H1 (cell line): ENCODE measurements around the gene AIPL1. TPM values are rescaled to one million over a fixed set of nuclear protein-coding genes. Genes with fewer than 3 reads are reported as not detected.

Experiments used
- CTCF ChIA-PET: fragments of 300-600 bp; sonication (Branson Sonifier 250); formaldehyde crosslinking; loops from one replicate; lab custom pipeline; 2021; ENCODE audit not compliant: partially characterized antibody; lab: Charles Lee
- POLR2A ChIA-PET: fragments of 300-600 bp; sonication (Branson Sonifier 250); formaldehyde crosslinking; loops from one replicate; lab custom pipeline; 2021; ENCODE audit warnings: inconsistent platforms; ENCODE audit not compliant: partially characterized antibody; lab: Charles Lee
- DNase-seq, 2 experiments: peaks; one replicate each; pipeline versions ENCODE4 v3.0.0 to v3.0.0-alpha.2; 2010 to 2022; ENCODE audit warnings: low spot score in 2 of 2, low read depth in 1 of 2, mixed read lengths in 1 of 2
- FAIRE-seq: peaks from 2 replicates; lab custom pipeline; 2011; peaks lifted over from hg19 to GRCh38; lab: Jason Lieb, UNC
- H2AFZ ChIP-seq: 2 replicates; pipeline ENCODE4 v1.8.1; 2012; ENCODE audit warnings: low read length, inconsistent platforms
- H2AK5ac ChIP-seq: 2 replicates; pipeline ENCODE4 v1.6.1; 2013; ENCODE audit warnings: low read depth, low read length
- H2BK120ac ChIP-seq: replicated peaks from 2 replicates; pipeline ENCODE3; 2013; ENCODE audit warnings: low read depth, low read length, inconsistent platforms
- H2BK12ac ChIP-seq: 2 replicates; pipeline ENCODE4 v1.6.1; 2013; ENCODE audit warnings: low read depth, low read length
- H2BK15ac ChIP-seq: 2 replicates; pipeline ENCODE4 v1.6.1; 2013; ENCODE audit warnings: low read length
- H2BK20ac ChIP-seq: 2 replicates; pipeline ENCODE4 v1.6.1; 2013; ENCODE audit warnings: low read length
- H2BK5ac ChIP-seq: 2 replicates; pipeline ENCODE4 v1.6.1; 2013; ENCODE audit warnings: low read depth, low read length
- H3K14ac ChIP-seq: 2 replicates; pipeline ENCODE4 v1.6.1; 2013; ENCODE audit warnings: inconsistent platforms; ENCODE audit not compliant: insufficient read length
- H3K18ac ChIP-seq: 2 replicates; pipeline ENCODE4 v1.6.1; 2013; ENCODE audit warnings: low read length; ENCODE audit errors: extremely low read depth
- H3K23ac ChIP-seq: 2 replicates; pipeline ENCODE4 v1.6.1; 2013; ENCODE audit warnings: inconsistent platforms; ENCODE audit not compliant: insufficient read length
- H3K23me2 ChIP-seq: 2 replicates; pipeline ENCODE4 v1.6.1; 2013; ENCODE audit warnings: low read depth, low read length
- H3K27ac ChIP-seq: 2 replicates; pipeline ENCODE4 v1.6.1; 2011; ENCODE audit warnings: low read depth, low read length, inconsistent platforms
- H3K27me3 ChIP-seq, 4 experiments: replicated peaks in 1 of 4; 1 replicate in 1 of 4; 2 replicates in 3 of 4; pipeline versions ENCODE4 v1.6.1 to v1.8.1; 2011 to 2013; ENCODE audit warnings: low read length in 3 of 4, mild to moderate bottlenecking in 3 of 4, inconsistent platforms in 2 of 4, mixed read lengths in 2 of 4, moderate library complexity in 1 of 4; ENCODE audit not compliant: control insufficient read depth in 3 of 4, insufficient read depth in 3 of 4; ENCODE audit errors: extremely low read depth in 1 of 4
- H3K36me3 ChIP-seq, 4 experiments: 2 replicates each; pipeline versions ENCODE4 v1.6.1 to v1.8.1; 2011 to 2013; ENCODE audit warnings: mild to moderate bottlenecking in 4 of 4, low read length in 3 of 4, moderate library complexity in 2 of 4, control low read depth in 1 of 4, inconsistent platforms in 1 of 4; ENCODE audit not compliant: insufficient read depth in 4 of 4, control insufficient read depth in 2 of 4
- H3K4ac ChIP-seq: replicated peaks from 2 replicates; pipeline ENCODE3; 2013; ENCODE audit warnings: low read length, low read depth, mixed read lengths, inconsistent platforms; ENCODE audit not compliant: insufficient read length
- H3K4me1 ChIP-seq, 4 experiments: replicated peaks in 1 of 4; 1 replicate in 1 of 4; 2 replicates in 3 of 4; pipeline versions ENCODE4 v1.6.1 to v1.8.1; 2011 to 2013; ENCODE audit warnings: low read length in 3 of 4, inconsistent platforms in 2 of 4, mixed read lengths in 1 of 4; ENCODE audit not compliant: insufficient read depth in 4 of 4, control insufficient read depth in 3 of 4
- H3K4me2 ChIP-seq, 2 experiments: 2 replicates each; pipeline versions ENCODE4 v1.6.1 to v1.8.1; 2011 to 2013; ENCODE audit warnings: low read depth in 2 of 2, low read length in 2 of 2, control low read depth in 1 of 2, inconsistent platforms in 1 of 2, mild to moderate bottlenecking in 1 of 2; ENCODE audit not compliant: insufficient read depth in 1 of 2
- H3K4me3 ChIP-seq, 4 experiments: fragments of 200-600, 300-600 bp in 1 of 4; sonication (generic), shearing (Covaris generic), sonication (Bioruptor Twin) in 1 of 4; 2 replicates each; pipeline versions ENCODE4 v1.5.1 to v1.8.1; 2011 to 2016; ENCODE audit warnings: low read length in 4 of 4, low read depth in 3 of 4, control low read depth in 2 of 4, inconsistent platforms in 2 of 4, mild to moderate bottlenecking in 2 of 4, mixed read lengths in 1 of 4, moderate library complexity in 1 of 4; ENCODE audit not compliant: insufficient read depth in 2 of 4; ENCODE audit errors: extremely low read depth in 1 of 4
- H3K56ac ChIP-seq: replicated peaks from 2 replicates; pipeline ENCODE3; 2013; ENCODE audit warnings: low read depth, mild to moderate bottlenecking, mixed read lengths, low read length, inconsistent platforms; ENCODE audit not compliant: insufficient read length
- H3K79me1 ChIP-seq: 2 replicates; pipeline ENCODE4 v1.6.1; 2013; ENCODE audit warnings: low read depth, low read length, control low read depth
- H3K79me2 ChIP-seq, 2 experiments: 2 replicates each; pipeline versions ENCODE4 v1.6.1 to v1.8.1; 2012 to 2013; ENCODE audit warnings: low read length in 2 of 2, mild to moderate bottlenecking in 2 of 2, inconsistent platforms in 1 of 2; ENCODE audit not compliant: insufficient read depth in 2 of 2, control insufficient read depth in 1 of 2
- H3K9ac ChIP-seq, 4 experiments: replicated peaks in 1 of 4; 1 replicate in 1 of 4; 2 replicates in 3 of 4; pipeline versions ENCODE4 v1.6.1 to v1.8.1; 2011 to 2013; ENCODE audit warnings: low read depth in 3 of 4, low read length in 3 of 4, control low read depth in 2 of 4, mild to moderate bottlenecking in 2 of 4, moderate library complexity in 2 of 4, inconsistent platforms in 1 of 4; ENCODE audit errors: extremely low read depth in 1 of 4
- H3K9me3 ChIP-seq, 2 experiments: 2 replicates each; pipeline versions ENCODE4 v1.6.1 to v1.8.1; 2012 to 2013; ENCODE audit warnings: mild to moderate bottlenecking in 2 of 2, moderate library complexity in 2 of 2, control low read depth in 1 of 2, inconsistent platforms in 1 of 2, low read depth in 1 of 2, low read length in 1 of 2, mixed read lengths in 1 of 2; ENCODE audit not compliant: insufficient read depth in 2 of 2
- H4K20me1 ChIP-seq, 2 experiments: replicated peaks in 1 of 2; 2 replicates each; pipeline versions ENCODE3 to v1.8.1; 2011 to 2013; ENCODE audit warnings: inconsistent platforms in 2 of 2, low read length in 2 of 2, mild to moderate bottlenecking in 1 of 2; ENCODE audit not compliant: insufficient read depth in 2 of 2, control insufficient read depth in 1 of 2
- H4K5ac ChIP-seq: 2 replicates; pipeline ENCODE4 v1.6.1; 2013; ENCODE audit warnings: low read length, low read depth, mixed read lengths, inconsistent platforms; ENCODE audit not compliant: insufficient read length
- H4K8ac ChIP-seq: 2 replicates; pipeline ENCODE4 v1.8.0; 2013; ENCODE audit warnings: mild to moderate bottlenecking, moderate library complexity, low read length, inconsistent platforms; ENCODE audit not compliant: insufficient read depth; ENCODE audit errors: extremely low read depth
- H4K91ac ChIP-seq: replicated peaks from 2 replicates; pipeline ENCODE3; 2013; ENCODE audit warnings: low read length, mixed read lengths, inconsistent platforms; ENCODE audit not compliant: insufficient read length
- CHD1 ChIP-seq: IDR thresholded peaks from 2 replicates; pipeline ENCODE4 v1.6.1; 2012; ENCODE audit warnings: low read depth, low read length, improper control_type of control experiment
- EZH2 ChIP-seq: fragments of 200-600 bp; sonication (generic); IDR thresholded peaks from 2 replicates; pipeline ENCODE4 v1.7.1; 2012; ENCODE audit warnings: low read depth, mild to moderate bottlenecking, moderate library complexity, low read length, inconsistent platforms; ENCODE audit not compliant: severe bottlenecking
- RAD21 ChIP-seq, 2 experiments: IDR thresholded peaks in 1 of 2; conservative IDR thresholded peaks in 1 of 2; 2 replicates each; pipeline ENCODE4 v1.6.1; 2011; ENCODE audit warnings: low read depth in 2 of 2, low read length in 2 of 2, improper control_type of control experiment in 1 of 2, inconsistent platforms in 1 of 2, mild to moderate bottlenecking in 1 of 2, moderate library complexity in 1 of 2
- SIN3A ChIP-seq, 2 experiments: IDR thresholded peaks in 1 of 2; conservative IDR thresholded peaks in 1 of 2; 2 replicates each; pipeline ENCODE4 v1.6.1; 2011 to 2012; ENCODE audit warnings: low read length in 2 of 2, improper control_type of control experiment in 1 of 2, low read depth in 1 of 2, mild to moderate bottlenecking in 1 of 2
- SP1 ChIP-seq: IDR thresholded peaks from 2 replicates; pipeline ENCODE4 v1.6.1; 2011; ENCODE audit warnings: low read depth, low read length
- YY1 ChIP-seq: IDR thresholded peaks from 2 replicates; pipeline ENCODE4 v1.6.1; 2011; ENCODE audit warnings: low read depth, mild to moderate bottlenecking, low read length
- ZNF274 ChIP-seq: IDR thresholded peaks from 2 replicates; pipeline ENCODE4 v1.7.0; 2012; ENCODE audit warnings: low read length, borderline replicate concordance; ENCODE audit errors: extremely low read depth
- WGBS, 2 experiments: shearing (Covaris generic) in 1 of 2; methylation state at CpG; one replicate each; pipeline versions ENCODE4 v1.1.6 to v1.1.7; 2013 to 2015; ENCODE audit warnings: low lambda C conversion rate in 2 of 2, mixed read lengths in 2 of 2, inconsistent platforms in 1 of 2, low coverage in 1 of 2, missing lambda C conversion rate in 1 of 2; ENCODE audit not compliant: insufficient replicate concordance in 2 of 2, insufficient coverage in 1 of 2, insufficient read length in 1 of 2; ENCODE audit errors: extremely low coverage in 1 of 2, missing lambda C conversion rate in 1 of 2; 5-methylcytosine and 5-hydroxymethylcytosine counted together
- polyA plus RNA-seq, 7 experiments: library from polyadenylated mRNA; depleted of rRNA in 3 of 7; stranded (reverse) in 5 of 7; unstranded in 2 of 7; fragments of >200 nt in 5 of 7; fragments of 200-250 nt in 2 of 7; gene quantifications; 1 replicate in 5 of 7; 2 replicates in 1 of 7; 4 replicates in 1 of 7; pipeline versions ENCODE4 v1.2.1 to v1.2.3, GENCODE V29; 2011 to 2013; ENCODE audit warnings: missing spikeins in 2 of 7, mixed read lengths in 2 of 7
- total RNA-seq: library from RNA; stranded (reverse); fragmentation: NEBNext Ultra II Directional; extraction: Animal tissue kit (Norgen Biotek cat#: 25700); gene quantifications from 2 replicates; pipeline ENCODE4 v1.2.1, GENCODE V29; 2021
- TF ChIP-seq, protein P1 (sequence below), 3 experiments: IDR thresholded peaks; 1 replicate in 2 of 3; 2 replicates in 1 of 3; pipeline versions ENCODE4 v1.5.1 to v1.6.1; 2011; ENCODE audit warnings: low read length in 3 of 3, mild to moderate bottlenecking in 3 of 3, inconsistent platforms in 2 of 3, low read depth in 1 of 3, moderate library complexity in 1 of 3; ENCODE audit not compliant: insufficient read depth in 1 of 3; ENCODE audit errors: control extremely low read depth in 1 of 3

Gene AIPL1
- total and polyA plus RNA-seq, 2 of the 8 experiments (the other 6 are each of a cell fraction or from before 2014, with no cell fraction given) = 0.56 to 0.71 TPM

DNA sequence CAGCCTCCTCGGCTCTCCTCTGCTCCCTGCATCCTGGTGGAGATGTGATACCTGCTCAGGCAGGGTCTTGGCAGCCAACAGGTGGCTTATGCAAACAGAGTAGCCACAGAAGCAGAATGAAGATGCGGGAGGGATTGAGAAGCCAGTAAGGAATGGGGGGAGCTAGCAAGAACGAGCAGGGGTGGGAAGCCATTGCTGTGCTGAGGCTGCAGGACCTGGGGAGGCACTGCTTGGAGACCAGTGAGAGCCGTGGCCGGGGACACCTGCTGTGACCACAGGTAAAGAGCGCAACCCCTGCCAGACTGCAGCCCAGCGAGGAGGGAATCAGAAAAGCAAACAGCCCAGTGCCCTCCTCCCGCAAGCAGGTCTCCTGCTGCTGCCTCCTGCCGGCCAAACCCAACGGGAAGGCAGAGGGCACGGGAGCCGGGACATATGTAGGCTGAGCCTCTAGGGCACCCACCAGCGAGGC, 14.7 kb downstream of the AIPL1 start:
- no peak for TF ChIP-seq ZNF274
- peak; percentile 71; the same call in 1 of the 2 replicates for TF ChIP-seq SP1
- peak; percentile 21 to 49; a peak in 2 of 4 replicates for TF ChIP-seq RAD21 (IDR thresholded peaks at IDR 0.05 in 1 of 2, conservative IDR thresholded peaks at IDR 0.05 in 1 of 2; ENCODE audit: low read depth in 2 of 2, low read length in 2 of 2)
- no peak for TF ChIP-seq CHD1
- TF ChIP-seq SIN3A (conservative IDR thresholded peaks at IDR 0.05 in 1 of 2, IDR thresholded peaks at IDR 0.05 in 1 of 2; ENCODE audit: low read depth in 1 of 2, low read length in 2 of 2) = no peak
- TF ChIP-seq YY1 = peak; percentile 65; the same call in 1 of the 2 replicates
- no peak for TF ChIP-seq EZH2
- TF ChIP-seq, protein P1, sequence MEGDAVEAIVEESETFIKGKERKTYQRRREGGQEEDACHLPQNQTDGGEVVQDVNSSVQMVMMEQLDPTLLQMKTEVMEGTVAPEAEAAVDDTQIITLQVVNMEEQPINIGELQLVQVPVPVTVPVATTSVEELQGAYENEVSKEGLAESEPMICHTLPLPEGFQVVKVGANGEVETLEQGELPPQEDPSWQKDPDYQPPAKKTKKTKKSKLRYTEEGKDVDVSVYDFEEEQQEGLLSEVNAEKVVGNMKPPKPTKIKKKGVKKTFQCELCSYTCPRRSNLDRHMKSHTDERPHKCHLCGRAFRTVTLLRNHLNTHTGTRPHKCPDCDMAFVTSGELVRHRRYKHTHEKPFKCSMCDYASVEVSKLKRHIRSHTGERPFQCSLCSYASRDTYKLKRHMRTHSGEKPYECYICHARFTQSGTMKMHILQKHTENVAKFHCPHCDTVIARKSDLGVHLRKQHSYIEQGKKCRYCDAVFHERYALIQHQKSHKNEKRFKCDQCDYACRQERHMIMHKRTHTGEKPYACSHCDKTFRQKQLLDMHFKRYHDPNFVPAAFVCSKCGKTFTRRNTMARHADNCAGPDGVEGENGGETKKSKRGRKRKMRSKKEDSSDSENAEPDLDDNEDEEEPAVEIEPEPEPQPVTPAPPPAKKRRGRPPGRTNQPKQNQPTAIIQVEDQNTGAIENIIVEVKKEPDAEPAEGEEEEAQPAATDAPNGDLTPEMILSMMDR (IDR thresholded peaks at IDR 0.05; ENCODE audit: control extremely low read depth in 1 of 3, insufficient read depth in 1 of 3, low read depth in 1 of 3, low read length in 3 of 3) = peak; percentile 57 to 79 (median 62)
- no peak overlapping the region for H4K8ac ChIP-seq
- DNase-seq (peak in 1 of 2 experiments; percentile 76), FAIRE-seq (no peak)
- no peak overlapping the region for H3K27ac ChIP-seq
- no peak overlapping the region for H2BK20ac ChIP-seq
- peaks cover 0 to 7% (median 5%) of the 10 kb centered on the region in 4 experiments; a peak in 4 of 7 replicates for H3K4me1 ChIP-seq
- H4K20me1 ChIP-seq = no peaks in the 10 kb centered on the region
- CTCF ChIA-PET = interaction anchor here (0.6 to 6.9 kb wide), 17 partner anchors 10 to 832 kb away, joined by 3 to 60 read pairs (median 4); partner anchors contain the start of gene AIPL1
- no peak overlapping the region for H4K91ac ChIP-seq
- no peak overlapping the region for H3K56ac ChIP-seq
- no peaks in the 10 kb centered on the region for H3K79me2 ChIP-seq
- POLR2A ChIA-PET = no interaction called here
- no peak overlapping the region for H3K23ac ChIP-seq
- H3K14ac ChIP-seq = no peak overlapping the region
- no peak overlapping the region for H3K4ac ChIP-seq
- peak overlapping the region in 1 of 2 experiments; percentile 49; a peak in 3 of 4 replicates for H3K4me2 ChIP-seq
- H3K4me3 ChIP-seq = peak overlapping the region in 1 of 4 experiments; percentile 22; a peak in 1 of 8 replicates
- H3K79me1 ChIP-seq = no peaks in the 10 kb centered on the region
- H3K9ac ChIP-seq = no peak overlapping the region
- H3K36me3 ChIP-seq = no peaks in the 10 kb centered on the region
- no peak overlapping the region for H2BK120ac ChIP-seq
- no peak overlapping the region for H4K5ac ChIP-seq
- H3K27me3 ChIP-seq = no peaks in the 10 kb centered on the region
- no peaks in the 10 kb centered on the region for H3K9me3 ChIP-seq
- H2BK5ac ChIP-seq = no peak overlapping the region
- H2BK15ac ChIP-seq = no peak overlapping the region; the same call in 1 of the 2 replicates
- H2BK12ac ChIP-seq = no peak overlapping the region
- no peaks in the 10 kb centered on the region for H3K23me2 ChIP-seq
- WGBS, 2 experiments = 44% methylated on average over 13 of the region's 13 CpGs; no CpG with 5 or more reads in 1 of the 2 experiments
- no peak overlapping the region for H2AK5ac ChIP-seq
- 0 out of 2 replicates have a peak overlapping the region, but pooled peaks have one; percentile 49 for H2AFZ ChIP-seq
- 0 out of 2 replicates have a peak overlapping the region, but pooled peaks have one; percentile 24 for H3K18ac ChIP-seq
